ENCODE data around the gene FRMD3.

GRCh38 chr9:83401328-83401900 is 136.8 kb downstream of the FRMD3 start:
- no peak for TF ChIP-seq CTCF (IDR thresholded peaks at IDR 0.05; ENCODE audit: low read depth, low read length, missing input control)
- TF ChIP-seq GABPA (IDR thresholded peaks at IDR 0.05 in 1 of 2, conservative IDR thresholded peaks at IDR 0.05 in 1 of 2), result no peak
- no peak for TF ChIP-seq YY1 (IDR thresholded peaks at IDR 0.05)
- TF ChIP-seq TAF1 (conservative IDR thresholded peaks at IDR 0.05), result no peak
- no peak for TF ChIP-seq REST (IDR thresholded peaks at IDR 0.05)
- TF ChIP-seq MAX (IDR thresholded peaks at IDR 0.05), result no peak
- TF ChIP-seq ZBTB33 (IDR thresholded peaks at IDR 0.05), result no peak
- no peak for TF ChIP-seq RXRA (IDR thresholded peaks at IDR 0.05)
- no peak for TF ChIP-seq SP1 (IDR thresholded peaks at IDR 0.05)
- no peak for TF ChIP-seq RAD21 (IDR thresholded peaks at IDR 0.05)
- no peak for TF ChIP-seq JUND (IDR thresholded peaks at IDR 0.05)
- no peak for TF ChIP-seq FOXA1 (IDR thresholded peaks at IDR 0.05)
- TF ChIP-seq HNF4G (IDR thresholded peaks at IDR 0.05), result no peak
- no peak for TF ChIP-seq EGR1 (IDR thresholded peaks at IDR 0.05; ENCODE audit: low read depth in 2 of 2)
